SU-DHL-6 (cell line): ENCODE results near the gene DLG2.

Experiments
- H2AFZ ChIP-seq: fragments of 200-600 bp; sonication (generic); 2 replicates; pipeline ENCODE4 v1.6.1; 2014; ENCODE audit warnings: low read depth, mild to moderate bottlenecking, moderate library complexity, mixed read lengths, antibody characterized with exemption, low read length; ENCODE audit not compliant: severe bottlenecking
- H3F3A ChIP-seq: fragments of 200-600 bp; shearing (Covaris generic); 2 replicates; pipeline ENCODE4 v1.6.0; 2016; ENCODE audit warnings: antibody characterized with exemption, mild to moderate bottlenecking; ENCODE audit not compliant: insufficient read depth
- H3K27ac ChIP-seq: fragments of 200-600 bp; sonication (generic); 2 replicates; pipeline ENCODE4 v1.5.1; 2016; ENCODE audit warnings: low read depth, mild to moderate bottlenecking, low read length, moderate library complexity, mixed read lengths
- H3K27me3 ChIP-seq: fragments of 200-600 bp; sonication (generic), shearing (Covaris generic); 2 replicates; pipeline ENCODE4 v1.6.0; 2014; ENCODE audit warnings: mild to moderate bottlenecking, low read length
- H3K36me3 ChIP-seq: fragments of 200-600 bp; sonication (generic); 2 replicates; pipeline ENCODE4 v1.6.1; 2014; ENCODE audit warnings: mild to moderate bottlenecking, low read length, mixed read lengths
- H3K4me2 ChIP-seq: fragments of 300-600, 200-600 bp; shearing (Covaris generic), sonication (generic); 2 replicates; pipeline ENCODE4 v1.6.0; 2014; ENCODE audit warnings: low read length, low read depth, mild to moderate bottlenecking; ENCODE audit not compliant: poor library complexity, severe bottlenecking
- H3K4me3 ChIP-seq: fragments of 200-600 bp; sonication (generic); 2 replicates; pipeline ENCODE4 v1.5.1; 2014; ENCODE audit warnings: antibody characterized with exemption, low read length, mild to moderate bottlenecking, mixed read lengths; ENCODE audit not compliant: insufficient read depth, poor library complexity, severe bottlenecking
- H3K79me2 ChIP-seq: fragments of 200-600 bp; sonication (generic); 2 replicates; pipeline ENCODE4 v1.6.1; 2014; ENCODE audit warnings: mild to moderate bottlenecking, low read length, moderate library complexity; ENCODE audit not compliant: insufficient read depth
- H3K9ac ChIP-seq: fragments of 200-600 bp; sonication (generic); 2 replicates; pipeline ENCODE4 v1.7.0; 2014; ENCODE audit warnings: mild to moderate bottlenecking, low read length
- H3K9me2 ChIP-seq: fragments of 200-600 bp; sonication (generic); replicated peaks from 2 replicates; pipeline ENCODE4 v1.6.1; 2014; ENCODE audit warnings: low read length; ENCODE audit not compliant: insufficient read depth
- H3K9me3 ChIP-seq: fragments of 200-600 bp; sonication (generic); 2 replicates; pipeline ENCODE4 v1.6.1; 2014; ENCODE audit warnings: low read length, mixed read lengths; ENCODE audit not compliant: insufficient read depth
- H4K20me1 ChIP-seq: fragments of 200-600 bp; sonication (generic); 2 replicates; pipeline ENCODE4 v1.6.1; 2014; ENCODE audit warnings: low read depth, mild to moderate bottlenecking, antibody characterized with exemption, low read length, moderate library complexity, mixed read lengths
- CTCF ChIP-seq: fragments of 200-600 bp; sonication (generic); IDR thresholded peaks from one replicate; pipeline ENCODE4 v1.5.1; 2017; ENCODE audit warnings: antibody characterized with exemption, mild to moderate bottlenecking, low read length, moderate library complexity; ENCODE audit not compliant: insufficient read depth, poor library complexity, severe bottlenecking
- EZH2phosphoT487 ChIP-seq: fragments of 200-600 bp; sonication (generic), shearing (Covaris generic); conservative IDR thresholded peaks from 2 replicates; pipeline ENCODE4 v1.6.1; 2018; ENCODE audit warnings: mild to moderate bottlenecking, antibody characterized with exemption, low read length, moderate library complexity, mixed read lengths

Gene DLG2

GRCh38 chr11:83655976-83656375 is 1971.2 kb downstream of the DLG2 start:
- no peak overlapping the region for H3K4me3 ChIP-seq
- no peak overlapping the region for H2AFZ ChIP-seq

DNA sequence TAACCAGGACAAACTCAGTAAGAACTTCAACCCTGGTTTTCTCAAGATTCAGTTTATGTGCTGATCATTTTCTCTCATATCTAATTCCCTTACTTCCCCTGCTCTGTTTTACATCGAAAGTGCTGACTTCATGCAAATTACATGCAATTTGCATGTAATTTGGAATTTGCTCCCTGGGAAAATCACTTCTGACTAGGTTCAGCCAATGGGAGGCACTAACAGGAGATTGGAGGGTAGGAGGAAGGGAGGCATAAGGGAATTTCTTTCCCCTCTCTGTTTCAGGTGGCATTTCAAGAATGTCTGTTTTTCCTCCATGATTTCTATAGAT is 1977.7 kb downstream of the DLG2 start:
- no peak for TF ChIP-seq CTCF
- no peak for TF ChIP-seq EZH2phosphoT487

More at GRCh38 chr11:83655976-83656375, 1971.2 kb downstream of the DLG2 start:
- Histone ChIP-seq H3K79me2 (no peaks in the 10 kb centered on the region), H3K27me3 (no peaks in the 10 kb centered on the region), H4K20me1 (no peaks in the 10 kb centered on the region), H3K9me3 (no peaks in the 10 kb centered on the region), H3K9ac (no peak overlapping the region), H3F3A (no peaks in the 10 kb centered on the region), H3K36me3 (no peaks in the 10 kb centered on the region), H3K4me2 (no peak overlapping the region), H3K9me2 (no peaks in the 10 kb centered on the region), H3K27ac (no peak overlapping the region)
- TF ChIP-seq CTCF (no peak), EZH2phosphoT487 (no peak)

DNA sequence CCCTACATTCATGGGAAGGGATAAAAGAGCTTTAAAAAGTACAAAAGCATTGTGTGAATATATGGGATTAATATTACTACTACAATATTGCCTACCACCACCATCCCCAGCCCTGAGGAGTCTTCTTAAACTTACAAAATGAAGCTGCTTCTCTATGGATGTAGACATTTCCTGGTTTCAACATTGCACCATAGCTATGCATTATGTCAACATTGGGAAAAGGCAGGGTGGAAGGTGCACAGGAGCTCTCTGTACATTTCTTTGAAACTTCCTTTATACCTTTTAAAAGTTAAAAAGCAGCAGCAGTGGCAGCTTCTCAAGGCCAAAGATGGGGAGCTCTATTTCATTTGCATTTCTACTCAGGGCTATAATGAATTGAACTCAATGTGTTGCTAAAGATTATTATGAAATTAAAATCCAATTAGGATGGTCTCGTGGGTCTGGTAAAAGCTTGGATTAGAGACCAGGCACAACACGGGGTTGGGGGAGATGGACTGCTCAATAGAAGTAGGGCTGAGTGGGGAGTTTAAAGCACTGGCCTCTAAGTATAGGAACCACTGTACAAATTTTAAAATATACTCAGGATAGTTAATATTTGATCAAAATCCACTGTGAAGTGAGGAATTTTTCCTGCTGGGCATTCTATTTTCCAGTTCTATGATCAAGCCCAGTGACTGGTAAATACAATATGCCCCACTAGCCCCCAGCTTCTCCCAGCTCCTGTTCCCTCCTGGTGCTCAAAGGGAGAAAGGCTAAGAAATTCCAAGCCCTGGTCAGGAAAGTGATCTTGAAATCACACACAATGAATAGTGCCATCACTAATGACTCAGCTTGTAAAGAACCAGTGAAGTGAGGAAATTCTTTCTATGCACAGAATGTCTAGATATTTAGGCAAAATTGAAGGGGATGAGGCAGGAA is 1978.3 kb downstream of the DLG2 start:
- H3F3A ChIP-seq, result no peaks in the 10 kb centered on the region
- H3K9me3 ChIP-seq, result no peaks in the 10 kb centered on the region
- no peak overlapping the region for H3K4me3 ChIP-seq
- H3K9ac ChIP-seq, result no peak overlapping the region
- TF ChIP-seq EZH2phosphoT487, result no peak
- no peaks in the 10 kb centered on the region for H3K27me3 ChIP-seq
- H3K27ac ChIP-seq, result no peak overlapping the region
- H3K4me2 ChIP-seq, result no peak overlapping the region
- H4K20me1 ChIP-seq, result no peaks in the 10 kb centered on the region
- H3K36me3 ChIP-seq, result no peaks in the 10 kb centered on the region
- no peak overlapping the region for H2AFZ ChIP-seq
- no peaks in the 10 kb centered on the region for H3K79me2 ChIP-seq
- no peaks in the 10 kb centered on the region for H3K9me2 ChIP-seq

More for the DNA sequence above, 1977.7 kb downstream of the DLG2 start:
- Histone ChIP-seq H3K27me3 (no peaks in the 10 kb centered on the region), H3K9me2 (no peaks in the 10 kb centered on the region), H3K36me3 (no peaks in the 10 kb centered on the region), H3F3A (no peaks in the 10 kb centered on the region), H4K20me1 (no peaks in the 10 kb centered on the region), H3K4me3 (no peak overlapping the region), H3K9ac (no peak overlapping the region), H3K9me3 (no peaks in the 10 kb centered on the region), H2AFZ (no peak overlapping the region), H3K79me2 (no peaks in the 10 kb centered on the region), H3K4me2 (no peak overlapping the region), H3K27ac (no peak overlapping the region)

GRCh38 chr11:83645561-83645960 is 1981.6 kb downstream of the DLG2 start:
- no peaks in the 10 kb centered on the region for H4K20me1 ChIP-seq

More at GRCh38 chr11:83645561-83645960, 1981.6 kb downstream of the DLG2 start:
- Histone ChIP-seq H2AFZ (no peak overlapping the region), H3F3A (no peaks in the 10 kb centered on the region), H3K27me3 (no peaks in the 10 kb centered on the region), H3K36me3 (no peaks in the 10 kb centered on the region), H3K9me2 (no peaks in the 10 kb centered on the region), H3K27ac (no peak overlapping the region), H3K79me2 (no peaks in the 10 kb centered on the region), H3K4me3 (no peak overlapping the region), H3K9ac (no peak overlapping the region), H3K9me3 (no peaks in the 10 kb centered on the region), H3K4me2 (no peak overlapping the region)
- TF ChIP-seq CTCF (no peak), EZH2phosphoT487 (no peak)
